HG03103 (cell line): ENCODE results near the gene CAPN15.
"Not testable (repeated sequence)": the region's sequence is repeated elsewhere in the genome, so short reads cannot be mapped to it uniquely, and the experiment has no call there.

Source experiments
- ATAC-seq: cut with Tn5 transposase; IDR thresholded peaks from one replicate; pipeline ENCODE4 v1.9.1; 2021; ENCODE audit warnings: low read depth; ENCODE audit not compliant: unreplicated experiment

CAPN15 gene

DNA sequence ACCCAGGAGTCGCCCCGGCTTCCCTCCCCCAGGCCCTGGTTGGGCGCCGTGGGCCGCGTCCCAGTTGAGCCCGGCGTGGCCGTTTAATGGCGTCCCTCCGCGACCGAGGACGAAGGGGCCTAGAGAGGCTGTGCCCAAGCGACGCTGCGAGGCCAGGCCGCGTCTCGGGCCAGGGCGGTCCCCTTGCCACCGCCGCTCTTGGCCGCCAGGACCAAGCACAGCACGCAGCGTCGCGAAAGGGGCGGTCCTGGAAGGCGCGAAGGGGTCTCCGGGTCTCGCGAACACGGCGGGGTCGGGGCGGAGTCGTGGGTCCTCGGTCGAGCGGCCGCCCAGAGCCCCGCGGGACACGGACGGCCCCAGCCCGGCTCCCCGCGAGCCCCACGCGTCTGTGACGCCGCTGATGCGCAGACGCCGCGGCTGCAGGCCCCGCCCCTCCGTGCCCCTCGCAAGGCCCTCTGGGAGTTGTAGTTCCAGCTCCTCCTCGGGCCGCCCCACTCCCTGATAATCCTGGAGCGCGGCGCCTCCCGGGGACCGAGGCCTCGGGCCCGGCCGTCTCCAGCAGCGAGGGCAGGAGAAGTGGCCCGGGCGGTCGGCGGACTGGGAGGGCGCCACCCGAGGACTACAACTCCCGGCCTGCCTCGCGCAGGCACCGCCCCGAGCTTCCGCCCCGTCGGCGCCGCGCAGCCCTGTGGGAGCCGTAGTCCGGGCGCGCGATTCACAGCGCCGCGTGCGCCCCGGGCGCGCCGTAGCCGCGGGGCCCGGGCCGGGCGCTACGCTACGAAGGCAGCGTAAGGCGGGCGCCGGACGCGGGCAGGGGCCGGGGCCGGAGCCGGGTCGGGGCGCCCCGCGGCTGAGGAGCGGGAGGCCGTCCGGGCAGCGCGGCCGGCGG, at the start of gene CAPN15:
Gene CAPN15, plus strand, starts transcription at position 698 of the 889 bp plus-strand sequence. CDS start 19,127 bp downstream, outside the sequence.
- ATAC-seq = peak; percentile 56

DNA sequence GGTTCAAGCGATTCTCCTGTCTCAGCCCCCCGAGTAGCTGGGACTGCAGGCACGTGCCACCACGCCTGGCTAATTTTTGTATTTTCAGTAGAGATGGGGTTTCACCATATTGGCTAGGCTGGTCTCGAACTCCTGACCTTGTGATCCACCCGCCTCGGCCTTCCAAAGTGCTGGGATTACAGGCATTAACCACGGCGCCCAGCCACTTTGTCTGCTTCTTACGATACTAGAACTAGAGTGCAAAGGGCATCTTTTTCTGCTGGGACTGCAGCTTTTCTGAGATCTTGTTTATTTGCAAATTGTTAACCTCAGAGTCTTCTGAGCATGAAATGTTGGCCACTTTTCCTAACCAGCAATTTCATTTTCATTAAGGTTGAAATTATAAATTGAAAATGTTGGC, 49.2 kb upstream of the CAPN15 start:
- not testable (repeated sequence) for ATAC-seq

DNA sequence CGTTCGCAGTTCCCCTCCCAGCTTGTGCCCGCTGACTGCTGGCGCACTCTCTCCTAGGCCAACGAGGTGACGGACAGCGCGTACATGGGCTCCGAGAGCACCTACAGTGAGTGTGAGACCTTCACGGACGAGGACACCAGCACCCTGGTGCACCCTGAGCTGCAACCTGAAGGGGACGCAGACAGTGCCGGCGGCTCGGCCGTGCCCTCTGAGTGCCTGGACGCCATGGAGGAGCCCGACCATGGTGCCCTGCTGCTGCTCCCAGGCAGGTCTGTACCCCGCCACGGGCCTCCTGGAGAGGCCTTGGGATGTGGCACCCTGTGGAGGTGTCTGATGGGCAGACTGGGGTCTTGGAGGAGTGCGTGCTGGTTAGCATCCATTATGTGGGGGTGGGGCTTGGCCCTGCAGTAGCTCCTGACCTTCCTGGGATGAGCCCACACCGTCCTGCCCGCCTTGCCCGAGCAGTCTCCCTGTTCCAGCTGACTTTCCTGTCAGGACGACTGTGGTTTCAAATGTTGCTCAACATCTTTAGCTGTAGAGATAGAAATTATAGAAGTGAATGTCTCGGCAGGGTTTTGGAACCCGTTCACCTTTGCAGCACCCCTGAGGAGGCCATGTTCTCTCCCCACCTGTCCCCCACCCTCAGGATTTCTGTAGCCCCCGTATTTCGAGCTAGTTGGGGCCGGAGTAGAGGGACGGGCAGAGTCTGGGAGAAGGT, 44.9 kb upstream of the CAPN15 start:
- no peak for ATAC-seq

DNA sequence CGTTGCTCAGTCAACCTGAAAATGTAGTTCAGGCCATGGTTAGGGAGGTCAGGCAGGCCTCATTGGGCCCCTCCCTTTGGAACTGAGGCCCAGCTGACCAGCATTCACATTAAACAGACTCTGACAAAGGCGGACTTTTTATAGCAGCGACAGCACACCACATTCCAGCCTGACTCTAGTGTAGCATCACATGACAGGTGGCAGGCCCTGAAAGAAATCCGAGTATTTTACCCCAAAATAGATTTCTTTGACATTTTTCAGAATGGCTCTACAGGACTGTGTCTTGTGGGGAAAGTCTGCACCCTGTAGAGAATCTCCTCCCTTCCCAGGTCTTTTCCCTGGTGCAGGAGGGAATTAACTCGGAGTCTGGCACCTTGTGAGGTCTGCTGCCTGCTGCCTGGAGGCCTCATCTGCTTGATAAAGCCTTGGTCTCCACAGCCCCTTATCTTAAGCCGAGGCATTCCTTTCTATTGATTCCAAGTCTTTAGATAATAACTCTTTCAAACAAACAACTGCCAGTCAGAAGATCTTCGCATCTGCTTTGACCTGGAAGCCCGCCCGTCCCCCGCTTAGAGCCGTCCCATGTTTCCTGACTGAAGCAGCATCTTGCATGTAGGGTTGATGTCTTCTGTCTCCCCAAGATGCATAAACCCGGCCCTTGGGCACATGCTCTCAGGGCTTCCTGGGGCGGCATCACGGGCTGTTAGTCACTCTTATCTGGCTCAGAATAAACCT, 44.0 kb upstream of the CAPN15 start:
- ATAC-seq = no peak

DNA sequence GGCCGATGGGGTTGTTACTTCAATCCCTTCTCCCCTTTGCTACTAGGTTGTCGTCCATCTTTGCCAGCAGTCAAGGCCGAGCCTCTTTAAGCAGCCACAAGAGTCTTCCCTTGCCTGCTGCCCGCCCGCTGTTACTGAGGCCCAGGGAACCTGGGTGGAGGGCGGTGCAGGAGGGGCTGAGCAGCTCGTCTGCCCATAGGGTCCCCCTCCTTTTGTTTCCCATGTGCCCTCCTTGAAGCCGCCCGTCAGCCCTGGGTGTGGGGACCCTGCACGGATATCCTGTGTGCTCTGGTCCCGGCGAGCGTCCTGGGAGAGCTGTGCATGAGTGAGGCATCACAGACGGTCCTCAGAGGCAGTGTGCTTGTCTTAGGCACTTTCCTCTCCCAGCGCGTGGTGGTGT, 37.9 kb upstream of the CAPN15 start:
- no peak for ATAC-seq

DNA sequence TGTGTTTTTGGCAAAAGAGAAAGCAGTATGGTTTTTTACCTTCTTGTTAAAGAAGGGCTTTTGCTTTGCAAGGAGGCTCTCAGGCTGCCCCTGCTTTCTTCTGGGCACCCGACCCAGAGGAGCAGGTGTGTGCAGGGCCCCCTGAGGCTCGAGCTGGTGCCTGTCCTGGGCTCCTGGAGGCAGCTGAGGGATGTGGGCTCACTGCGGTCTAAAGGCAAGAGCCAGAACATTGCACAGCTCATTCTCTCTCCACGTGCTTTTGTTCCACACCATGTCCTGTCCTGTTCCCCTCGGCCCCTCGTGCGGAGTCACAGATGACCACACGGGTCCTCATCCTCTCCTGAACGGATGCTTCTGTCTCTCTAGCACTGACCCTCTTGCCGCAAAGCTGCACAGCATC, 36.7 kb upstream of the CAPN15 start:
- ATAC-seq = no peak

DNA sequence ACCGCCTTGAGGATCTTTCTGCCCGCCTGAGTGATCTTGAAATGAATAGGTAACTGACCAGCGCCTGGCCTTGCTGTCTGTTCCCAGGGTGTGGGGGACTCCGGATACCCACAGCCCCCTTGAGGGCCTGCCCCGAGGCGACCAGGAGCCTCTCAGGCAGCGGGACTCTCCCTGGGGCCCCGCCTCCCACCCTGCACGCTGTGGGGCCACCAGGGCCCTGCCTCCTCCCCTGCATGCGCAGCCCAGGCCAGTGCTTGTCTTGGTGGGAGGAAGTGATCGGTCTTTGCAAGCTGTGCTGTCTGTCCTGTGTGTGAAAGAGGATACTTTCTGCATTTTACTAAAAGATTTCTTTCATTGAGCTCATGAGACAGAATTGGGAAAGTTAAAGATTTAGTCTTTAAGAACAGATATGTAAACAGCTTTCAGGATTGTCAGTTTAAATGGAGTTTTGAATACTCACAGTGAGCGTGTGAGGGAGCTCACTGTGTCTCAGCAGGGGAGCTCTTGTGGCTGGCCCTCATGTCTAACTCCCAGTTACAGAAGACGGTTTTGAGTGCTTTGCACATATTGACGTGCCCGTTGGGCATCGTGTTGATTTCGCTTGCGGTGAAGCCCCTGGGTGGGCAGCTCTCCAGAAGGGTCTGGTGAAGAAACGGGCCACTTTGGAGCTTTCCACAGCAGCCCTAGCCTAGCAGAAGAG, 36.1 kb upstream of the CAPN15 start:
- ATAC-seq = no peak

DNA sequence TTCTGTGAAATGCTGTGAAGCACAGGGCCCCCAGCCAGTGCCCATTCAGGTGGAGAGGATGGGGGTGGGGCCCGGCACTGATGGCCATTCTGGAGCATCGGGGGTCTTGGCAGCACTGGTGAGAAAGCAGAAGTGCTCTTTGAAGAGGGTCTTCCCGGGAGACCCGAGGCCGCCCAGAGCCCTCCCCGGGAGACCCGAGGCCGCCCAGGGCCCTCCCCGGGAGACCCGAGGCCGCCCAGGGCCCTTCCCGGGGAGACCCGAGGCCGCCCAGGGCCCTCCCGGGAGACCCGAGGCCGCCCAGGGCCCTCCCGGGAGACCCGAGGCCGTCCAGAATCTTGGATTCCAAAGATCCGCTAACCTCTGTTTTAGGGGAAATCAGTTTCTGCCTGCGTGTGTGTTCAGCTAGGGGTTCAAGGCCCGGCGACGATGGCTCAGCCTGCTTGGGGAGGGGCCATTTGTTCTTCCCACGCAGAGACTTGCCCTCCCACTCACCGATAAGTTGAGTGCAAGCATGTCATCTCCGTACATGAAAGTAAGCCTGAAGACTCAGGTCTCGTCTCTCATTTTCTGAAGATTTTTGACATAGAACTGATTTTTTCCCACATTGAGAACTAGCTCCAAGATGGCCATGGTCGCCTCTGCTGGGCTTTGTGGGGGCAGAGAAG, 35.2 kb upstream of the CAPN15 start:
- no peak for ATAC-seq

DNA sequence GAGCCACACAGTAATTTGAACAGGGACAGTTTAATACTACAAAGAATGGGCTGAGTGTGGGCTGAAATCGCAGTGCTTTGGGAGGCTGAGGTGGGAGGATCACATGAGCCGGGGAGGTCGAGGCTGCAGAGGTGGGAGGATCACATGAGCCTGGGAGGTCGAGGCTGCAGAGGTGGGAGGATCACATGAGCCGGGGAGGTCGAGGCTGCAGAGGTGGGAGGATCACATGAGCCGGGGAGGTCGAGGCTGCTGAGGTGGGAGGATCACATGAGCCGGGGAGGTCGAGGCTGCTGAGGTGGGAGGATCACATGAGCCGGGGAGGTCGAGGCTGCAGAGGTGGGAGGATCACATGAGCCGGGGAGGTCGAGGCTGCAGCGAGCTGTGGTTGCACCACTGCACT, 32.8 kb upstream of the CAPN15 start:
- not testable (repeated sequence) for ATAC-seq

DNA sequence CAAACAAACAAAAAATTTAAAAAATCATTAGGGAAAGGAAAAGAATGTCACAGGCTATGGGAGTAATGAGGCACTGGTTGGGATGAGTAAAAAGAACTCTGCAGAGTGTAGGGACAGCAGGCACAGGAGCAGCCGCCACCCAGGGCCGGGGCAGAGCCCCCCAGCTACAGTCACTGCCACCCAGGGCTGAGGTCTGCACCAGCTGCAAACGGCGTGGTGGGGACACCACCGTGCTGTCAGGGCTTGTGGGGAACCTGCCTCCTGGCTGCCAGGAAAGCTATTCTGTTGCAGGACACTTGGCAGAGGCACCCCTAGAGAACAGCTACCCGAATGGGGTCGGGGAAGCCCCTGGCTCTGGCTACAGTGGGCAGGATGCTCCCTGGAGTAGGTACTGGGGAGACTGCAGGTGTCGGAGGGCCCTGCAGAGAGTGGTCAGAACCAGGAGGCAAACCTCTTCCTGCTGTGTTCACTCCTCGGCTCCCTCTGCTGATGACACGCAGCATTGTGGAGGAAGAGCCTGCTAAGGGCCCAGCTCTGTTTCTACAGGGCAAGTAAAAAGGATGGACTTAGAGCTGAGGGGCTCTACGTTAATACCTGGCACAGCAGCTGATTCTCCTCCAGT, 32.3 kb upstream of the CAPN15 start:
- ATAC-seq = no peak

DNA sequence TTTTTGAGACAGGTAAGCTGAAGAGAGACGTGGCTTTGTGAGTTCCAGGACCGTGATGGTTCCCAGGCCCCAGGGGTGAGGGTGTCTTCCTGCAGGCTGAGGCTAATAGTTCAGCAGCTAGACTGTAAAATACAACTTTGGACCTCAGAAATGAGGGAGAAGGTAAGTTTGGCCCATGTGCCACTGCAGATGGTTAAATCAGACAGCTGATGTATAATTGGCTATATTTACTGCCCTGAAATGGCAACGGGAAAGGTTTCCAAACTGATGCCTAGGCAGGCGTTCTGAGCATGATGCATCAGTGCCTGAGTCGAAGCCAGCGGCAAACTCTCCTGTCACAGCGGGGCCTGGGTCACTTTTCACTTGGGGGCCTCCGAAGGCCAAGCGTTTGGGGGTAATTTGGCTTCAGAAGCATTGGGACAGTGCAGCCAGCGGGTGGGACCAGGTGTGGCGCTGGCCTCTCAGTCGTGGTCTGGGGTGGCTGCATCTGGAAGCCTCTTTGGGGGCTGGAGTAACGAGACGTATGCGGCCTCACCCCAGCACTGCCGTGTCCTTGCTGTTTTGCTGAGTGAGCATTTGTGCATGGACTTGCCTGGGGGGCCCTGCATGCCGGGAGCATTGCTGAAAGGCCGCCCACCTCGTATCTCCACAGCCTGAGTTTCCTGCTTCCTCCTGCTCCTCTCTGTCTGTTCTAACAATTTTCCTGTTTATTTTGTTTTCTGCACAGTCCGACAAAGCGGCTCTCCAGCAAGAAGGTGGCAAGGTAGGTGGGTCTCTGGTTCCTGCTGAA, 31.2 kb upstream of the CAPN15 start:
- no peak for ATAC-seq

DNA sequence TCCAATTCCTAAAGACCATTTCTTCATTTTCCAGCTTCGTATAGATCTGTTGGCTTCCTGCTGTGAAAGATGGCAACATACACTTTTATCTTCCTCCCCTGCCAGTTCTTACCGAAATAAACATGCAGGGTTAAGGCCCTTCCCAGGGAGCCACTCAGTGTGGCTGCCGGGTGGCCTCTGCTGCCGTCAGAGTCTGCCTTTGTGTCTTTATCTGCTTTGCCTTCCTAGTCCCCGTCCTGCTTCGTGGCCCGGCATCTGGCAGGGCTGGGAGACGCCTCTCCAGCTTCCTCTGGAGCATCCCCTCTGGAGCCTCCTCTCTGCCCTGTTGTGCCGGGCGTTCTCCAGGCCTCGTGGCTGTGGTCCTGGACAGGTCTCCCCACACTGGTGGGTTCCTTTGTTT, 30.3 kb upstream of the CAPN15 start:
- no peak for ATAC-seq

DNA sequence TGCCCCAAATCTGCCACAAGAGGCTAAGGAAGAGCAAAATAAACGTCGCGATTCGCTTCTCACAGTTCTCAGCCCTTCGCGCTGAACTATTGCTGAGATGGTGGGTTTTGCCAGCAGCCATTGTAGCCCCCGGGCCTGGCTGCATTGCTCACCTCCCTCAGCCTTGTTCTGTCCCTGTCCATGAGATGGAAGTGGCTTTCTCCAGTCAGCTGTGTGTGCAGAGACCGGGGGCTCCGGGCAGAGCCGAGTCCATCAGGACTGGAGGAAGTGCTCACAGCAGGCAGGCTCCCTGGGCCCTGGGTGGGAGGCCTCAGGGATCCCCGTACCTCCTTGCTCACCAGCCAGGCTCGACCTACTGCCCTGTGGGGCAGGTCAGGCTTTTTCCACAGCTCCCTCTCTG, 27.6 kb upstream of the CAPN15 start:
- ATAC-seq = no peak

DNA sequence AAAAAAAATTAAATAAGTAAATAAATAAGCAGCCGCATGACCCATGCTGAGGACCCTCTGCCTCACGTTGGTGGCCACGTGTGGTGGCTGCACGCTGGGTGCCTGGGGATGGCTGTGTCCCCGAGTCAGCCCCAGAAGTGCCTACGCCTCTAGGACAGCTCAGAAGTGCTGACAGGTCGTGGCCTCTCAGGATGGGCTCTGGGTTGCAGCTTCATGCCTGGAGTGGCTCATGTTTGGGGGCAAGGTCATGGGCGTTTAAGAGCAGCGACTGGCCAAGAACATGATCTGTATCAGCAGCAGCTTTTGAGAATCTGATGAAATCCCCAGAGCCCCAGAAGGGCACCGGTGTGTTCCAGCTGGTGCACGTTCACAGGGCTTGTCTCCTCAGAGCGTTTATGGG, 26.8 kb upstream of the CAPN15 start:
- ATAC-seq = no peak

DNA sequence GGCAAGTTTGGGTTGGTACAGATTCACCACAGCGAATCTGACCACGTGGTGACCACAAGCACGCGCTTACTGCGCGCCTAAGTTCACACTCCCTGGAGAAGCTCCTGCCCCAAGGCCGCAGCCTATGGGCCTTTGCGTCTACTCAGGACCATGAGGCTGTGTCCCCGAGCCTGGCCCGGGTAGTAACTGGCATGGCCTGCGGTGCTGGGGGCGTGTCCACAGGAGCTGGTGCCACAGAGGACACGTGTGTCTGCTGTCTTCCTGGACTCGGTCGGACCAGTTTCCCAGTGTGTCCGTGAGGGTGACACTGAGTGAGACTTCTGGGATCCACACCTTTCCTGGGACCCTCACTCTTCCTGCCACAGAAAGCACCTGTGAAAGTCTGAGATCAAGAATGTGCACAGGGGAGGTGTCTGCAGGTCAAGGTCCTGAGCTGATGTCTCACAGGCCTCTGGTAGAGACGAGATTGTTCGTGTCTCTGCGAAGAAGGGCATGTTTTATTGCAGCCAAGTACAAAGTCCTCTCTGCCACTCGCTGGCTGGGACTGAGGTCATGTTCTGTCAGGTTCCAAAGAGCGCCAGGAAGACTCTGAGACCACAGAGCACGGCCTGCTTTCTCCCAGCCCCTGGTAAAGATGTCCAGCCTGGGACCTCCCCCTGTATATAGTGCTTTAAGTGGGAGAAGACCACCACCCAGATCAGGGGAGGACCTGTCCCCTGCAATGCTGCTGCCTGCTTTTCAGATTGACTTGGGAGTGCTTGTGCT, 25.2 kb upstream of the CAPN15 start:
- ATAC-seq = no peak

DNA sequence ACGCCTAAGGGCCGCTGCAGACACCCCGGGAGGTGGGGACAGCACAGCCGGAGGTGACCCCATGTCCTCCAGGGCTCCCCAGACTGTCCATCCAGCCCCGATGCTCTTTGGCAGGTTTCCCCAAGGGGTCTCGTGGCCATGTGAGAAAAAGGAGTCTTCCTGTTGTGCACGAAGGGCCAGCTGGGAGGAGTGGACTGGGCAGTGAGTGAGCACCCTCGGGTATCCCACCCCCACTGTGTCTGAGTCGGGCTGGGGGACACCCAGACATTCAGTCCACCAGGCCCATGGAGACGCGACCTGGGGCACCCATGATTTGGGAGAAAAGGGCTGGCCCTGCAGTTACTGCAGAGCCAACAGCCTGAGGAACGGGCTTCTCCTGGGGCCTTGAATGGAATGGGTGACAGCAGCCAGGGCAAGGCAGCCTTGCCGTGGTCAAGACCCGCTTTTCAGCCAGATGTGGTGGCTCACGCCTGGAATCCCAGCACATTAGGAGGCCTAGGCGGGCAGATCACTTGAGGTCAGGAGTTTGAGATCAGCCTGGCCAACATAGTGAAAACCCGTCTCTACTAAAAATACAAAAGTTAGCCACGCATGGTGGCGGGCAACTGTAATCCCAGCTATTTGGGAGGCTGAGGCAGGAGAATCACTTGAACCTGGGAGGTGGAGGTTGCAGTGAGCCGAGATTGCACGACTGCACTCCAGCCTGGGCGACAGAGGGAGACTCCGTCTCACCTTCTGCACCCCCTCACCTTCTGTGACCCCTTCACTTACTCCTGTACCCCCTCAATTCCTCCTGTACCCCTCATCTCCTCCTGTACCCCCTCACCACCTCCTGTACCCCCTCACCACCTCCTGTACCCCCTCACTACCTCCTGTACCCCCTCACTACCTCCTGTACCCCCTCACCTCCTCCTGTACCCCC, 24.1 kb upstream of the CAPN15 start:
- no peak for ATAC-seq
